Osteocyte (in vitro differentiated cells): Measurements from ENCODE around the gene RNF175. TPM values are rescaled to one million over a fixed set of nuclear protein-coding genes. Genes with fewer than 3 reads are reported as not detected.

Source experiments
- DNase-seq: peaks from one replicate; pipeline ENCODE4 v3.0.0; 2021; ENCODE audit warnings: mixed read lengths; ENCODE audit not compliant: unreplicated experiment; ENCODE audit errors: extremely low spot score
- H3K27ac Mint-ChIP-seq: one replicate; pipeline ENCODE4 v1.8.0; 2021; ENCODE audit warnings: mild to moderate bottlenecking, mixed read lengths; ENCODE audit not compliant: unreplicated experiment
- H3K27me3 Mint-ChIP-seq: one replicate; pipeline ENCODE4 v1.8.0; 2021; ENCODE audit warnings: mixed read lengths; ENCODE audit not compliant: unreplicated experiment
- H3K36me3 Mint-ChIP-seq: one replicate; pipeline ENCODE4 v1.8.0; 2021; ENCODE audit warnings: mixed read lengths; ENCODE audit not compliant: unreplicated experiment
- H3K4me1 Mint-ChIP-seq: one replicate; pipeline ENCODE4 v1.8.0; 2021; ENCODE audit warnings: mixed read lengths; ENCODE audit not compliant: unreplicated experiment
- H3K4me3 Mint-ChIP-seq: one replicate; pipeline ENCODE4 v1.8.0; 2021; ENCODE audit warnings: mild to moderate bottlenecking, moderate library complexity, mixed read lengths; ENCODE audit not compliant: unreplicated experiment
- H3K9me3 Mint-ChIP-seq: one replicate; pipeline ENCODE4 v1.8.0; 2021; ENCODE audit warnings: mixed read lengths; ENCODE audit not compliant: unreplicated experiment
- CTCF ChIP-seq: fragments of 200-600 bp; sonication (generic); IDR thresholded peaks from 2 replicates; pipeline ENCODE4 v1.5.0; 2021; ENCODE audit warnings: antibody characterized with exemption, mild to moderate bottlenecking, moderate library complexity
- total RNA-seq: library from RNA; stranded (reverse); gene quantifications from 2 replicates; pipeline ENCODE4 v1.2.1, GENCODE V29; 2021

Gene RNF175
- total RNA-seq, 1 donor from 2014 or later, result 0.32 TPM

DNA sequence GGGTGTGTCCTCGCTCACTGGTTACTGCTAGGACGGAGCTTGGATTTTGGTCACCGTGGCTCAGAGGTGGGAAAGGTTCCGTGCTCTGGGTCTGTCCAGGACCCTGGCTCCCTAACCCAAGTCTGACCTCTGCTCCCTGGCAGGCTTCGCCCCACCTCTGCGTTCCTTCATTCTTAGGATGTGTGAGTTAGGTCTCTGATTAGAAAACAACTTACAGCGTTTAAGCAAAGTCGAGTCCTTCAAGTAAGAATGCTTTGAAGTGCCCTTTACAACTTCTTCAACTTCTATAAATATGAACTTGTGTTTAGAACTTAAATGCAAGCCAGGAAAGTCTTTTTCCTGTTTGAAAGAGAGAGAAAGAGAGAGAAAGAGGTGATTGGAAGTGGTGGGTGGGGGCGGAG is 74.9 kb downstream of the RNF175 start:
- H3K27me3 Mint-ChIP-seq, result peaks cover 18% of the 10 kb centered on the region
- H3K27ac Mint-ChIP-seq, result no peak overlapping the region
- no peak for TF ChIP-seq CTCF
- peaks cover 14% of the 10 kb centered on the region for H3K9me3 Mint-ChIP-seq
- H3K4me3 Mint-ChIP-seq, result peak overlapping the region; percentile 68
- H3K4me1 Mint-ChIP-seq, result peaks cover 9% of the 10 kb centered on the region
- no peak for DNase-seq
- peaks cover 3% of the 10 kb centered on the region for H3K36me3 Mint-ChIP-seq

- H3K4me1 Mint-ChIP-seq, result peaks cover 9% of the 10 kb centered on the region
- H3K4me3 Mint-ChIP-seq, result peak within 1 kb of the TSS; percentile 68
- H3K36me3 Mint-ChIP-seq, result no peaks in the 10 kb centered on the region
- H3K9me3 Mint-ChIP-seq, result peaks cover 8% of the 10 kb centered on the region
- TF ChIP-seq CTCF, result no peak
- no peak for DNase-seq
- peak within 1 kb of the TSS; percentile 9 for H3K27ac Mint-ChIP-seq
- peaks cover 18% of the 10 kb centered on the region for H3K27me3 Mint-ChIP-seq
Observed at GRCh38 chr4:153684182-153684970, 75.4 kb downstream of the RNF175 start, which contains the start of gene TLR2. Gene TLR2, plus strand, starts transcription at chr4:153684280. Its CDS starts 18,628 bp downstream, at chr4:153702908.

GRCh38 chr4:153683763-153684181 is 76.1 kb downstream of the RNF175 start:
- no peak for DNase-seq
- peaks cover 9% of the 10 kb centered on the region for H3K4me1 Mint-ChIP-seq
- peaks cover 21% of the 10 kb centered on the region for H3K27me3 Mint-ChIP-seq
- H3K27ac Mint-ChIP-seq, result peak overlapping the region; percentile 9
- no peaks in the 10 kb centered on the region for H3K36me3 Mint-ChIP-seq
- peaks cover 6% of the 10 kb centered on the region for H3K9me3 Mint-ChIP-seq
- no peak for TF ChIP-seq CTCF
- peak overlapping the region; percentile 63 for H3K4me3 Mint-ChIP-seq

DNA sequence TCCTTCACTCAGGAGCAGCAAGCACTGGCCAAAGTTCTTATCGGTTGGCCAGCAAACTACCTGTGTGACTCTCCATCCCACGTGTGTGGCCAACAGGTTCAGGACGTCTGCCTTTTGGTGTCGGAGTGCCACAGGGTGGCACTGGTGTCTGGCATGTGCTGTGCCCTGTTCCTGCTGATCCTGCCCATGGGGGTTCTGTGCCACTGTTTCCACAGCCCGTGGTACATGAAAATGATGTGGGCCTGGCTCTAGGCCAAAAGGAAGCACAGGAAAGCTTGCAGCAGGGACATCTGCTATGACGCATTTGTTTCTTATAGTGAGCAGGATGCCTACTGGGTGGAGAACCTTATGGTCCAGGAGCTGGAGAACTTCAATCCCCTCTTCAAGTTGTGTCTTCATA is 80.3 kb downstream of the RNF175 start:
- peaks cover 12% of the 10 kb centered on the region for H3K9me3 Mint-ChIP-seq
- peaks cover 22% of the 10 kb centered on the region for H3K4me1 Mint-ChIP-seq
- H3K36me3 Mint-ChIP-seq, result peaks cover 8% of the 10 kb centered on the region
- no peak for TF ChIP-seq CTCF
- H3K27ac Mint-ChIP-seq, result no peak overlapping the region
- no peak overlapping the region for H3K4me3 Mint-ChIP-seq
- DNase-seq, result no peak
- peaks cover 14% of the 10 kb centered on the region for H3K27me3 Mint-ChIP-seq

- peaks cover 8% of the 10 kb centered on the region for H3K27me3 Mint-ChIP-seq
- H3K4me1 Mint-ChIP-seq, result peaks cover 19% of the 10 kb centered on the region
- H3K36me3 Mint-ChIP-seq, result peaks cover 8% of the 10 kb centered on the region
- DNase-seq, result no peak
- TF ChIP-seq CTCF, result no peak
- H3K9me3 Mint-ChIP-seq, result peaks cover 20% of the 10 kb centered on the region
- peak overlapping the region; percentile 71 for H3K27ac Mint-ChIP-seq
- H3K4me3 Mint-ChIP-seq, result no peak overlapping the region
Observed at GRCh38 chr4:153676984-153677383, 82.8 kb downstream of the RNF175 start.
